Measurements from ENCODE around the gene DPF3. TPM values are rescaled to one million over a fixed set of nuclear protein-coding genes. Genes with fewer than 3 reads are reported as not detected.

The DPF3 gene
- polyA plus RNA-seq, 2 of the 4 experiments (the other 2 are of a cell fraction) = 0.05 to 0.09 TPM

GRCh38 chr14:72883109-72883508 is 10.8 kb downstream of the DPF3 start:
- TF ChIP-seq RARB (CRISPR knock-in tag; IDR thresholded peaks at IDR 0.05) (no peak), BHLHE40 (IDR thresholded peaks at IDR 0.05; ENCODE audit: low read depth, low read length) (no peak), TFCP2L1 (CRISPR knock-in tag; IDR thresholded peaks at IDR 0.05) (no peak), CHD4 (IDR thresholded peaks at IDR 0.05; ENCODE audit: borderline replicate concordance) (no peak)
- TF ChIP-seq, protein P1, sequence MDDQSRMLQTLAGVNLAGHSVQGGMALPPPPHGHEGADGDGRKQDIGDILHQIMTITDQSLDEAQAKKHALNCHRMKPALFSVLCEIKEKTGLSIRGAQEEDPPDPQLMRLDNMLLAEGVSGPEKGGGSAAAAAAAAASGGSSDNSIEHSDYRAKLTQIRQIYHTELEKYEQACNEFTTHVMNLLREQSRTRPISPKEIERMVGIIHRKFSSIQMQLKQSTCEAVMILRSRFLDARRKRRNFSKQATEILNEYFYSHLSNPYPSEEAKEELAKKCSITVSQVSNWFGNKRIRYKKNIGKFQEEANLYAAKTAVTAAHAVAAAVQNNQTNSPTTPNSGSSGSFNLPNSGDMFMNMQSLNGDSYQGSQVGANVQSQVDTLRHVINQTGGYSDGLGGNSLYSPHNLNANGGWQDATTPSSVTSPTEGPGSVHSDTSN (IDR thresholded peaks at IDR 0.05) = no peak
- WGBS (ENCODE audit: missing lambda C conversion rate) = 66% methylated on average over 2 of the region's 2 CpGs
- FAIRE-seq (no peak), DNase-seq (ENCODE audit: low read depth in 1 of 2, low spot score in 1 of 2) (no peak), ATAC-seq (no peak)
- Histone ChIP-seq H3K4me3 (no peak overlapping the region), H3K9me3 (no peaks in the 10 kb centered on the region), H3K4me1 (no peaks in the 10 kb centered on the region), H3K4me2 (no peak overlapping the region), H3K27ac (no peak overlapping the region)
- CTCF ChIA-PET = interaction anchor here (1.2 kb wide), 1 partner anchor 369 kb away, joined by 3 read pairs; no protein-coding TSS in a partner anchor
- POLR2A ChIA-PET = no interaction called here

DNA sequence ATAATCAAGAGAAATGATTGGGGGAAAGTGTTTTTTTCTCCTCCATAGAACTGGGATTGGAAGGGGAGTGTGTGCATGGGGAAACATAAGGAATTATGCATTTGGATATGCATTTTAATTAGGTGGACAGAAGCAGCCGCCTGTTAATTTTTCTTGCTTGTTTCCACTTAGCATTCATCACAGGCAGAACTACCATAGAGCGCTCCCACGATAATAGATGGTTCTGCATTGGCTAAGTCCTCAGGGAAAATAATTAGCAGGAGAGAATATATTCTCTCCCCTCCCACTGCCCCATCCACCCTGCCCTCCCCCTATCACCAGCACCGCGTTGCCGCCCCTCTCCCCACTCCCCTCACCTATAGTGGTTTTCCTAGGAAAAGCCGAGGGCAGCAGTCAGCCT is 11.4 kb downstream of the DPF3 start:
- DNase-seq (ENCODE audit: low read depth in 1 of 2, low spot score in 1 of 2) (no peak), ATAC-seq (no peak), FAIRE-seq (no peak)
- ChIA-PET POLR2A (no interaction called here), CTCF (interaction anchor here (1.2 kb wide), 1 partner anchor 369 kb away, joined by 3 read pairs; no protein-coding TSS in a partner anchor)
- TF ChIP-seq RARB (CRISPR knock-in tag; IDR thresholded peaks at IDR 0.05) = no peak
- no peak for TF ChIP-seq HMGXB4 (CRISPR knock-in tag; IDR thresholded peaks at IDR 0.05; ENCODE audit: borderline replicate concordance)
- TF ChIP-seq EHF (CRISPR knock-in tag; IDR thresholded peaks at IDR 0.05) = no peak
- TF ChIP-seq ESRRA (IDR thresholded peaks at IDR 0.05; ENCODE audit: borderline replicate concordance, low read length) = no peak
- no peak for TF ChIP-seq REST (IDR thresholded peaks at IDR 0.05)
- TF ChIP-seq SREBF2 (IDR thresholded peaks at IDR 0.05) = no peak
- TF ChIP-seq, protein P1 (IDR thresholded peaks at IDR 0.05) = no peak
- no peak for TF ChIP-seq MAX (IDR thresholded peaks at IDR 0.05)
- TF ChIP-seq GATA3 (IDR thresholded peaks at IDR 0.05; ENCODE audit: borderline replicate concordance) = no peak
- no peak for TF ChIP-seq ZC3H11A (IDR thresholded peaks at IDR 0.05)
- no peak for TF ChIP-seq NFE2L2 (conservative IDR thresholded peaks at IDR 0.05; ENCODE audit: low read length)
- no peak for TF ChIP-seq HOXB13 (CRISPR knock-in tag; IDR thresholded peaks at IDR 0.05; ENCODE audit: low read depth)
- TF ChIP-seq CHD4 (IDR thresholded peaks at IDR 0.05; ENCODE audit: borderline replicate concordance) = no peak
- TF ChIP-seq EP300 (IDR thresholded peaks at IDR 0.05) = no peak
- TF ChIP-seq JUN (IDR thresholded peaks at IDR 0.05) = no peak
- no peak for TF ChIP-seq HES2 (IDR thresholded peaks at IDR 0.05)
- TF ChIP-seq ZNF302 (CRISPR knock-in tag; IDR thresholded peaks at IDR 0.05) = no peak
- TF ChIP-seq CBX2 (IDR thresholded peaks at IDR 0.05; ENCODE audit: borderline replicate concordance, low read depth) = no peak
- no peak for TF ChIP-seq ELK1 (IDR thresholded peaks at IDR 0.05; ENCODE audit: low read depth, low read length)
- 55% methylated on average over 4 of the region's 7 CpGs for WGBS (ENCODE audit: missing lambda C conversion rate)
- Histone ChIP-seq H3K4me2 (no peak overlapping the region), H3K4me3 (no peak overlapping the region), H3K4me1 (no peaks in the 10 kb centered on the region), H3K9me3 (no peaks in the 10 kb centered on the region), H3K27ac (no peak overlapping the region)

Measured in A549 (cell line).